WTC11 (cell line): ENCODE measurements around the gene SPECC1L.
"Not testable (repeated sequence)": the region's sequence is repeated elsewhere in the genome, so short reads cannot be mapped to it uniquely, and the experiment has no call there.

ENCODE experiments used
- TF ChIP-seq, protein P1 (sequence below): fragments of 200-600 bp; IDR thresholded peaks from 2 replicates; pipeline ENCODE4 v1.8.0; 2022; ENCODE audit warnings: antibody characterized with exemption
- TF ChIP-seq, protein P2 (sequence below): sonication (generic); formaldehyde crosslinking; IDR thresholded peaks from 2 replicates; pipeline ENCODE4 v1.8.1; 2022; ENCODE audit warnings: missing genetic modification reagents, borderline replicate concordance
- TF ChIP-seq, protein P3 (sequence below): sonication (generic); formaldehyde crosslinking; IDR thresholded peaks from 2 replicates; pipeline ENCODE4 v1.8.0; 2023; ENCODE audit warnings: mild to moderate bottlenecking, missing genetic modification reagents

DNA sequence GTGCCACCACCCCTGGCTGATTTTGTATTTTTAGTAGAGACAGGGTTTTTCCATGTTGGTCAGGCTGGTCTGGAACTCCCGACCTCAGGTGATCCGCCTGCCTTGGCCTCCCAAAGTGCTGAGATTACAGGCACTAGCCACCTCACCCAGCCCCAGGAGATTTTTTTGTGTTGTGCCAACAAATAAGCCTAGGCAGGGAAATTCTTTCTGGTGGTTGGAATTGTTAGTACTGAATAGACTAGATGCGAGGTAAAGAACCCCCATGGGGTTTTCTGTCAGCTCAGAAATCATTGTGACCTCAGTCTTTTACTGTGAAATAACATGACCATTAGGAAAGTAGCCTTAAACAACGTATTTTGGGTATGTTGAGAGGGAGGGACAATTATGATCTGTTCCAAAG is 3.3 kb downstream of the SPECC1L start:
- TF ChIP-seq, protein P1, sequence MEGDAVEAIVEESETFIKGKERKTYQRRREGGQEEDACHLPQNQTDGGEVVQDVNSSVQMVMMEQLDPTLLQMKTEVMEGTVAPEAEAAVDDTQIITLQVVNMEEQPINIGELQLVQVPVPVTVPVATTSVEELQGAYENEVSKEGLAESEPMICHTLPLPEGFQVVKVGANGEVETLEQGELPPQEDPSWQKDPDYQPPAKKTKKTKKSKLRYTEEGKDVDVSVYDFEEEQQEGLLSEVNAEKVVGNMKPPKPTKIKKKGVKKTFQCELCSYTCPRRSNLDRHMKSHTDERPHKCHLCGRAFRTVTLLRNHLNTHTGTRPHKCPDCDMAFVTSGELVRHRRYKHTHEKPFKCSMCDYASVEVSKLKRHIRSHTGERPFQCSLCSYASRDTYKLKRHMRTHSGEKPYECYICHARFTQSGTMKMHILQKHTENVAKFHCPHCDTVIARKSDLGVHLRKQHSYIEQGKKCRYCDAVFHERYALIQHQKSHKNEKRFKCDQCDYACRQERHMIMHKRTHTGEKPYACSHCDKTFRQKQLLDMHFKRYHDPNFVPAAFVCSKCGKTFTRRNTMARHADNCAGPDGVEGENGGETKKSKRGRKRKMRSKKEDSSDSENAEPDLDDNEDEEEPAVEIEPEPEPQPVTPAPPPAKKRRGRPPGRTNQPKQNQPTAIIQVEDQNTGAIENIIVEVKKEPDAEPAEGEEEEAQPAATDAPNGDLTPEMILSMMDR: not testable (repeated sequence)
- TF ChIP-seq, protein P2, sequence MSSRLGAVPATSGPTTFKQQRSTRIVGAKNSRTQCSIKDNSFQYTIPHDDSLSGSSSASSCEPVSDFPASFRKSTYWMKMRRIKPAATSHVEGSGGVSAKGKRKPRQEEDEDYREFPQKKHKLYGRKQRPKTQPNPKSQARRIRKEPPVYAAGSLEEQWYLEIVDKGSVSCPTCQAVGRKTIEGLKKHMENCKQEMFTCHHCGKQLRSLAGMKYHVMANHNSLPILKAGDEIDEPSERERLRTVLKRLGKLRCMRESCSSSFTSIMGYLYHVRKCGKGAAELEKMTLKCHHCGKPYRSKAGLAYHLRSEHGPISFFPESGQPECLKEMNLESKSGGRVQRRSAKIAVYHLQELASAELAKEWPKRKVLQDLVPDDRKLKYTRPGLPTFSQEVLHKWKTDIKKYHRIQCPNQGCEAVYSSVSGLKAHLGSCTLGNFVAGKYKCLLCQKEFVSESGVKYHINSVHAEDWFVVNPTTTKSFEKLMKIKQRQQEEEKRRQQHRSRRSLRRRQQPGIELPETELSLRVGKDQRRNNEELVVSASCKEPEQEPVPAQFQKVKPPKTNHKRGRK (CRISPR knock-in tag): not testable (repeated sequence)
- TF ChIP-seq, protein P3, sequence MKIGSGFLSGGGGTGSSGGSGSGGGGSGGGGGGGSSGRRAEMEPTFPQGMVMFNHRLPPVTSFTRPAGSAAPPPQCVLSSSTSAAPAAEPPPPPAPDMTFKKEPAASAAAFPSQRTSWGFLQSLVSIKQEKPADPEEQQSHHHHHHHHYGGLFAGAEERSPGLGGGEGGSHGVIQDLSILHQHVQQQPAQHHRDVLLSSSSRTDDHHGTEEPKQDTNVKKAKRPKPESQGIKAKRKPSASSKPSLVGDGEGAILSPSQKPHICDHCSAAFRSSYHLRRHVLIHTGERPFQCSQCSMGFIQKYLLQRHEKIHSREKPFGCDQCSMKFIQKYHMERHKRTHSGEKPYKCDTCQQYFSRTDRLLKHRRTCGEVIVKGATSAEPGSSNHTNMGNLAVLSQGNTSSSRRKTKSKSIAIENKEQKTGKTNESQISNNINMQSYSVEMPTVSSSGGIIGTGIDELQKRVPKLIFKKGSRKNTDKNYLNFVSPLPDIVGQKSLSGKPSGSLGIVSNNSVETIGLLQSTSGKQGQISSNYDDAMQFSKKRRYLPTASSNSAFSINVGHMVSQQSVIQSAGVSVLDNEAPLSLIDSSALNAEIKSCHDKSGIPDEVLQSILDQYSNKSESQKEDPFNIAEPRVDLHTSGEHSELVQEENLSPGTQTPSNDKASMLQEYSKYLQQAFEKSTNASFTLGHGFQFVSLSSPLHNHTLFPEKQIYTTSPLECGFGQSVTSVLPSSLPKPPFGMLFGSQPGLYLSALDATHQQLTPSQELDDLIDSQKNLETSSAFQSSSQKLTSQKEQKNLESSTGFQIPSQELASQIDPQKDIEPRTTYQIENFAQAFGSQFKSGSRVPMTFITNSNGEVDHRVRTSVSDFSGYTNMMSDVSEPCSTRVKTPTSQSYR (CRISPR knock-in tag): not testable (repeated sequence)
